Neural crest cell (in vitro differentiated cells): Measurements from ENCODE around the gene LGR6. TPM values are rescaled to one million over a fixed set of nuclear protein-coding genes. Genes with fewer than 3 reads are reported as not detected.

Experiments
- DNase-seq: peaks from one replicate; pipeline ENCODE4 v3.0.0; 2021; ENCODE audit warnings: low read depth, mixed read lengths, low spot score
- H3K27ac Mint-ChIP-seq: one replicate; pipeline ENCODE4 v1.8.0; 2021; ENCODE audit warnings: mild to moderate bottlenecking, mixed read lengths; ENCODE audit not compliant: unreplicated experiment
- H3K27me3 Mint-ChIP-seq: 2 replicates; pipeline ENCODE4 v1.8.0; 2021; ENCODE audit warnings: low read depth, mild to moderate bottlenecking, mixed read lengths
- H3K36me3 Mint-ChIP-seq: 2 replicates; pipeline ENCODE4 v1.8.0; 2021; ENCODE audit warnings: low read depth, mild to moderate bottlenecking, mixed read lengths
- H3K4me1 Mint-ChIP-seq: 2 replicates; pipeline ENCODE4 v1.8.0; 2021; ENCODE audit warnings: mixed read lengths
- H3K4me3 Mint-ChIP-seq: one replicate; pipeline ENCODE4 v1.8.0; 2021; ENCODE audit warnings: mild to moderate bottlenecking, mixed read lengths
- H3K9me3 Mint-ChIP-seq: 2 replicates; pipeline ENCODE4 v1.8.0; 2021; ENCODE audit warnings: mixed read lengths
- CTCF ChIP-seq: fragments of 200-600 bp; sonication (generic); conservative IDR thresholded peaks from 2 replicates; pipeline ENCODE4 v1.5.0; 2021; ENCODE audit warnings: antibody characterized with exemption, mild to moderate bottlenecking
- total RNA-seq: library from RNA; stranded (reverse); gene quantifications from 2 replicates; pipeline ENCODE4 v1.2.1, GENCODE V29; 2021

The LGR6 gene
- total RNA-seq, 1 donor from 2014 or later: 0.16 TPM

GRCh38 chr1:202156590-202156989, 37.0 kb upstream of the LGR6 start:
- H3K9me3 Mint-ChIP-seq: no peaks in the 10 kb centered on the region
- H3K27ac Mint-ChIP-seq: no peak overlapping the region
- no peak for TF ChIP-seq CTCF
- peaks cover 16% of the 10 kb centered on the region for H3K4me1 Mint-ChIP-seq
- no peaks in the 10 kb centered on the region for H3K27me3 Mint-ChIP-seq
- H3K36me3 Mint-ChIP-seq: no peaks in the 10 kb centered on the region
- no peak overlapping the region for H3K4me3 Mint-ChIP-seq
- DNase-seq: no peak

- DNase-seq: no peak
- Mint-ChIP-seq H3K4me3 (no peak overlapping the region), H3K4me1 (peaks cover 22% of the 10 kb centered on the region), H3K36me3 (no peaks in the 10 kb centered on the region), H3K27me3 (no peaks in the 10 kb centered on the region), H3K9me3 (no peaks in the 10 kb centered on the region), H3K27ac (no peak overlapping the region)
- no peak for TF ChIP-seq CTCF
Measured at GRCh38 chr1:202157945-202158344, 35.7 kb upstream of the LGR6 start.

GRCh38 chr1:202158810-202159533, 34.6 kb upstream of the LGR6 start:
- DNase-seq: no peak
- no peak for TF ChIP-seq CTCF
- Mint-ChIP-seq H3K27me3 (no peaks in the 10 kb centered on the region), H3K4me1 (peaks cover 26% of the 10 kb centered on the region), H3K36me3 (no peaks in the 10 kb centered on the region), H3K9me3 (no peaks in the 10 kb centered on the region), H3K27ac (no peak overlapping the region), H3K4me3 (no peak overlapping the region)

GRCh38 chr1:202159534-202160371, 33.8 kb upstream of the LGR6 start:
- Mint-ChIP-seq H3K4me1 (peaks cover 24% of the 10 kb centered on the region), H3K27ac (no peak overlapping the region), H3K9me3 (no peaks in the 10 kb centered on the region), H3K4me3 (no peak overlapping the region), H3K27me3 (no peaks in the 10 kb centered on the region), H3K36me3 (no peaks in the 10 kb centered on the region)
- DNase-seq: no peak
- TF ChIP-seq CTCF: no peak

- Mint-ChIP-seq H3K27ac (peak within 1 kb of the TSS; percentile 57), H3K4me1 (peaks cover 21% of the 10 kb centered on the region), H3K9me3 (no peaks in the 10 kb centered on the region), H3K27me3 (no peaks in the 10 kb centered on the region), H3K36me3 (no peaks in the 10 kb centered on the region), H3K4me3 (no peak within 1 kb of the TSS)
- no peak for TF ChIP-seq CTCF
- no peak for DNase-seq
Measured at GRCh38 chr1:202160377-202160940, 33.1 kb upstream of the LGR6 start, which contains the start of gene PTPN7. PTPN7 (minus strand) TSS chr1:202160602; CDS start chr1:202159402, 1,200 bp downstream.
